Caco-2 (cell line): ENCODE results near the gene TMEM132D. TPM values are rescaled to one million over a fixed set of nuclear protein-coding genes. Genes with fewer than 3 reads are reported as not detected.

Experiments
- BruUV-seq: library from RNA; stranded (reverse); fragments of 400-500 nt; replicated peaks from 2 replicates; lab custom pipeline; 2021; lab: Mats Ljungman, UMichigan
- CTCF ChIA-PET: fragments of 300-600 bp; sonication (Branson Sonifier 250); formaldehyde crosslinking; loops from one replicate; lab custom pipeline; 2022; ENCODE audit warnings: antibody characterized with exemption; lab: Charles Lee
- POLR2A ChIA-PET: fragments of 300-600 bp; sonication (Branson Sonifier 250); formaldehyde crosslinking; loops from one replicate; lab custom pipeline; 2022; ENCODE audit warnings: antibody characterized with exemption; lab: Charles Lee
- DNase-seq, 2 experiments: peaks; one replicate each; pipeline versions ENCODE4 v3.0.0 to v3.0.0-alpha.2; 2020 to 2022
- H3K27me3 ChIP-seq: replicated peaks from 2 replicates; pipeline ENCODE4 v1.6.0; 2011; ENCODE audit warnings: low read length; ENCODE audit not compliant: control insufficient read depth, insufficient read depth
- H3K36me3 ChIP-seq: 2 replicates; pipeline ENCODE4 v1.5.1; 2011; ENCODE audit warnings: low read length; ENCODE audit not compliant: control insufficient read depth, insufficient read depth
- H3K4me1 ChIP-seq: fragments of 250-450 bp; sonication (Bioruptor Pico); 2 replicates; pipeline ENCODE4 v1.5.1; 2020; ENCODE audit warnings: mild to moderate bottlenecking
- H3K4me3 ChIP-seq: 2 replicates; pipeline ENCODE4 v1.5.1; 2011; ENCODE audit warnings: low read depth, mild to moderate bottlenecking, control low read depth, low read length
- H3K9me3 ChIP-seq: fragments of 250-450 bp; sonication (Bioruptor Pico); 2 replicates; pipeline ENCODE4 v1.5.1; 2020; ENCODE audit warnings: mild to moderate bottlenecking, moderate library complexity
- H3K27ac Mint-ChIP-seq: one replicate; pipeline ENCODE4 v1.8.0; 2022; ENCODE audit warnings: mixed read lengths; ENCODE audit not compliant: unreplicated experiment
- H3K27me3 Mint-ChIP-seq: one replicate; pipeline ENCODE4 v1.8.0; 2022; ENCODE audit warnings: mixed read lengths; ENCODE audit not compliant: insufficient read depth, unreplicated experiment
- H3K36me3 Mint-ChIP-seq: one replicate; pipeline ENCODE4 v1.8.0; 2022; ENCODE audit warnings: mild to moderate bottlenecking, mixed read lengths; ENCODE audit not compliant: insufficient read depth, unreplicated experiment
- H3K4me1 Mint-ChIP-seq: one replicate; pipeline ENCODE4 v1.8.0; 2022; ENCODE audit warnings: low read depth, mixed read lengths; ENCODE audit not compliant: unreplicated experiment
- H3K4me3 Mint-ChIP-seq: one replicate; pipeline ENCODE4 v1.8.0; 2022; ENCODE audit warnings: mild to moderate bottlenecking, moderate library complexity, mixed read lengths; ENCODE audit not compliant: unreplicated experiment
- H3K9me3 Mint-ChIP-seq: one replicate; pipeline ENCODE4 v1.8.0; 2022; ENCODE audit warnings: mixed read lengths; ENCODE audit not compliant: unreplicated experiment
- CTCF ChIP-seq, 2 experiments: fragments of 200-600 bp in 1 of 2; IDR thresholded peaks; 1 replicate in 1 of 2; 2 replicates in 1 of 2; pipeline versions ENCODE4 v1.5.1 to v1.8.0; 2011 to 2022; ENCODE audit warnings: antibody characterized with exemption in 1 of 2, control low read depth in 1 of 2, inconsistent platforms in 1 of 2, low read depth in 1 of 2, low read length in 1 of 2, mild to moderate bottlenecking in 1 of 2, moderate library complexity in 1 of 2; ENCODE audit not compliant: insufficient read depth in 1 of 2, severe bottlenecking in 1 of 2, unreplicated experiment in 1 of 2
- intact Hi-C: fragments of 100-400 bp; cut with micrococcal nuclease; formaldehyde crosslinking; loops from one replicate; pipeline ENCODE4 v1.10.0; 2022; ENCODE audit not compliant: unreplicated experiment
- total RNA-seq: library from RNA; stranded (reverse); gene quantifications from 2 replicates; pipeline ENCODE4 v1.2.3, GENCODE V29; 2022

Gene TMEM132D
- total RNA-seq, 1 experiment from 2014 or later: not detected

GRCh38 chr12:129372348-129372747 is 531.5 kb downstream of the TMEM132D start:
- POLR2A ChIA-PET: no interaction called here
- Histone ChIP-seq H3K4me1 (no peaks in the 10 kb centered on the region), H3K4me3 (no peak overlapping the region), H3K27me3 (no peaks in the 10 kb centered on the region), H3K9me3 (no peaks in the 10 kb centered on the region), H3K36me3 (no peaks in the 10 kb centered on the region)
- no peak for TF ChIP-seq CTCF (IDR thresholded peaks at IDR 0.05; ENCODE audit: insufficient read depth in 1 of 2, low read depth in 1 of 2, low read length in 1 of 2, severe bottlenecking in 1 of 2, unreplicated experiment in 1 of 2)
- intact Hi-C loops: no loop called here
- no peaks in the 10 kb centered on the region for H3K4me1 Mint-ChIP-seq
- H3K9me3 Mint-ChIP-seq: peaks cover 9% of the 10 kb centered on the region
- H3K4me3 Mint-ChIP-seq: no peak overlapping the region
- BruUV-seq: no TSS peak
- CTCF ChIA-PET: no interaction called here
- no peak for DNase-seq
- no peak overlapping the region for H3K27ac Mint-ChIP-seq
- H3K36me3 Mint-ChIP-seq: no peaks in the 10 kb centered on the region
- H3K27me3 Mint-ChIP-seq: no peaks in the 10 kb centered on the region

GRCh38 chr12:129371268-129371667 is 532.6 kb downstream of the TMEM132D start:
- Histone ChIP-seq H3K9me3 (no peaks in the 10 kb centered on the region), H3K4me1 (no peaks in the 10 kb centered on the region), H3K4me3 (no peak overlapping the region), H3K27me3 (no peaks in the 10 kb centered on the region), H3K36me3 (no peaks in the 10 kb centered on the region)
- no peak for DNase-seq
- Mint-ChIP-seq H3K36me3 (no peaks in the 10 kb centered on the region), H3K27me3 (no peaks in the 10 kb centered on the region), H3K27ac (no peak overlapping the region), H3K4me1 (no peaks in the 10 kb centered on the region), H3K4me3 (no peak overlapping the region), H3K9me3 (peaks cover 11% of the 10 kb centered on the region)
- TF ChIP-seq CTCF (IDR thresholded peaks at IDR 0.05; ENCODE audit: insufficient read depth in 1 of 2, low read depth in 1 of 2, low read length in 1 of 2, severe bottlenecking in 1 of 2, unreplicated experiment in 1 of 2): no peak
- POLR2A ChIA-PET: no interaction called here
- CTCF ChIA-PET: no interaction called here
- intact Hi-C loops: no loop called here
- BruUV-seq: no TSS peak

DNA sequence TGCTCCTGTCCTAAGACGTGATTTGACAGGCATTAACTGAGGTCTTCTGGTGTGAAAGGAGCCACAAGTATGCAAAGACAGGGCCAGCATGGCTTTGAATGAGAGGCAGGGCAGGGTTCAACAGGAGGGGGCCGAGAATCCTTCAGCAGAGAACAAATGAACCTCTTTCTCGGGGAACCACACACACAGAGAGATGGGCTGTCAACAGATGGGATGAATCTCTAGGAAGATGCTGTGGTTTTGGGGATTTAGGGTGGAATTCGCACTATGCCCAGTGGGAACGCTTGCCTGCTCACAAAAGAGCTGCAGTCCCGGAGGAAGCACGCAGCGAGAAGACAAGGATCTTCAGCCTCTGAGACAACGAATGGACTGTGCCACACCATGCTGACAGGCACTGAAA is 537.2 kb downstream of the TMEM132D start:
- POLR2A ChIA-PET: no interaction called here
- H3K4me1 ChIP-seq: no peaks in the 10 kb centered on the region
- H3K36me3 ChIP-seq: no peaks in the 10 kb centered on the region
- BruUV-seq: no TSS peak
- no peak overlapping the region for H3K27ac Mint-ChIP-seq
- H3K9me3 Mint-ChIP-seq: peaks cover 25% of the 10 kb centered on the region
- H3K9me3 ChIP-seq: no peaks in the 10 kb centered on the region
- H3K4me1 Mint-ChIP-seq: no peaks in the 10 kb centered on the region
- H3K4me3 Mint-ChIP-seq: no peak overlapping the region
- no peak overlapping the region for H3K4me3 ChIP-seq
- DNase-seq: no peak
- H3K27me3 Mint-ChIP-seq: no peaks in the 10 kb centered on the region
- no peaks in the 10 kb centered on the region for H3K36me3 Mint-ChIP-seq
- TF ChIP-seq CTCF (IDR thresholded peaks at IDR 0.05; ENCODE audit: insufficient read depth in 1 of 2, low read depth in 1 of 2, low read length in 1 of 2, severe bottlenecking in 1 of 2, unreplicated experiment in 1 of 2): no peak
- CTCF ChIA-PET: no interaction called here
- H3K27me3 ChIP-seq: no peaks in the 10 kb centered on the region
- intact Hi-C loops: no loop called here
